GM13976 (cell line): ENCODE results near the gene ADGRL2.

Experiments used
- DNase-seq: peaks from one replicate; pipeline ENCODE4 v3.0.0; 2012; ENCODE audit warnings: low spot score
- in situ Hi-C: fragments of 300-500 bp; cut with MboI; formaldehyde crosslinking; loops from one replicate; pipeline ENCODE4 v1.12.0; 2022; ENCODE audit warnings: low sequenced_read_pairs, mixed read lengths, inconsistent platforms; ENCODE audit not compliant: unreplicated experiment
- TF ChIP-seq, protein P1 (sequence below): IDR thresholded peaks from 2 replicates; pipeline ENCODE4 v1.5.1; 2012; ENCODE audit warnings: borderline replicate concordance, mild to moderate bottlenecking; ENCODE audit not compliant: insufficient read depth; ENCODE audit errors: extremely low read depth, missing control alignments, control extremely low read depth

Gene ADGRL2

DNA sequence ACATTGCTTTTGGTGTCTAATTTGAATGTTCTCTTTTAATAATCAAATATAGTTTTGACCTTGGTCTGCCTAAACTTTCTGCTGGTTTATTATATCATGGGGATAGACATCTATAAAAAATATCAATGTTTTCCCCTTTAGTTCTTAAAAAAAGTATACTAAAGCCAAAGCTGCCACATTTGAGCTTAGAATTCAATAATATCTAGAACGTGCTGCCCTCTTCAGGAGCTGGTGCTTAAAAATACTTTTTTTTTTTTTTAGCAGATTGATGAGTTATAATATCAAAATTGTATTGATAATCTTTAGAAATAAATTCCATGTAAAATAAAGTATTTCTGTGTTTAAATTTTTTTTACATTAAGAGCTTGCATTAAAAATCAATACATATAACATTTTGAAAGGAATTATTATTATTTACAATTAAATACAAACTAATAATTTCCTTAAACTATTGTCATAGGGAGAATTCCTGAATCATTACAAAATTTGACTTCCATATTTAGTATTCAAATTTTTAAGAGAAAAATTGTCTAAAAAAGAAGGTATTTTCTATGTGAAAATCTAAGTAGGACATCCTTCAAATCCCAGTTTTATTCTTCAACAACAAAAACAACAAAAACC lies 40.1 kb upstream of the ADGRL2 start:
- no peak for DNase-seq
- in situ Hi-C loops = no loop called here
- TF ChIP-seq, protein P1, sequence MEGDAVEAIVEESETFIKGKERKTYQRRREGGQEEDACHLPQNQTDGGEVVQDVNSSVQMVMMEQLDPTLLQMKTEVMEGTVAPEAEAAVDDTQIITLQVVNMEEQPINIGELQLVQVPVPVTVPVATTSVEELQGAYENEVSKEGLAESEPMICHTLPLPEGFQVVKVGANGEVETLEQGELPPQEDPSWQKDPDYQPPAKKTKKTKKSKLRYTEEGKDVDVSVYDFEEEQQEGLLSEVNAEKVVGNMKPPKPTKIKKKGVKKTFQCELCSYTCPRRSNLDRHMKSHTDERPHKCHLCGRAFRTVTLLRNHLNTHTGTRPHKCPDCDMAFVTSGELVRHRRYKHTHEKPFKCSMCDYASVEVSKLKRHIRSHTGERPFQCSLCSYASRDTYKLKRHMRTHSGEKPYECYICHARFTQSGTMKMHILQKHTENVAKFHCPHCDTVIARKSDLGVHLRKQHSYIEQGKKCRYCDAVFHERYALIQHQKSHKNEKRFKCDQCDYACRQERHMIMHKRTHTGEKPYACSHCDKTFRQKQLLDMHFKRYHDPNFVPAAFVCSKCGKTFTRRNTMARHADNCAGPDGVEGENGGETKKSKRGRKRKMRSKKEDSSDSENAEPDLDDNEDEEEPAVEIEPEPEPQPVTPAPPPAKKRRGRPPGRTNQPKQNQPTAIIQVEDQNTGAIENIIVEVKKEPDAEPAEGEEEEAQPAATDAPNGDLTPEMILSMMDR = no peak

DNA sequence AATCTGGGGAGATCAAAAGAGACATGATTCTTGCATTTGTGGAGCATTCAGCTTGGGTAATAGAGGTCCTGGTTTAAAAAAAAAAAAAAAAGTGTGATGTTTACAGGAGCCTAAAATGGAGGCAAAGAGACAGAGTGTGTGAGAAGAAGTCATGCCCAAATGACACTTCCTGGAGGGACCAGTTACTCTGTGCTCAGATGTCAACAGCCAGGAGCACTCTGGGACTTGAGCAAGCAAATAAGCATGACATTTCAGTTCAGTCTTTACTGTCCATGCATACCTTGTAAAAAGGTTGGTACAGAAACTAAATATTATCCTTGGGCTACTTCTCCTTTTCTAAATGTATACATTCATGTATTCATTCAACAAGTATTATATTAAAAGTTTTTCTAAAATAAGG lies 25.2 kb upstream of the ADGRL2 start:
- in situ Hi-C loops = no loop called here
- TF ChIP-seq, protein P1 = no peak
- DNase-seq = no peak

DNA sequence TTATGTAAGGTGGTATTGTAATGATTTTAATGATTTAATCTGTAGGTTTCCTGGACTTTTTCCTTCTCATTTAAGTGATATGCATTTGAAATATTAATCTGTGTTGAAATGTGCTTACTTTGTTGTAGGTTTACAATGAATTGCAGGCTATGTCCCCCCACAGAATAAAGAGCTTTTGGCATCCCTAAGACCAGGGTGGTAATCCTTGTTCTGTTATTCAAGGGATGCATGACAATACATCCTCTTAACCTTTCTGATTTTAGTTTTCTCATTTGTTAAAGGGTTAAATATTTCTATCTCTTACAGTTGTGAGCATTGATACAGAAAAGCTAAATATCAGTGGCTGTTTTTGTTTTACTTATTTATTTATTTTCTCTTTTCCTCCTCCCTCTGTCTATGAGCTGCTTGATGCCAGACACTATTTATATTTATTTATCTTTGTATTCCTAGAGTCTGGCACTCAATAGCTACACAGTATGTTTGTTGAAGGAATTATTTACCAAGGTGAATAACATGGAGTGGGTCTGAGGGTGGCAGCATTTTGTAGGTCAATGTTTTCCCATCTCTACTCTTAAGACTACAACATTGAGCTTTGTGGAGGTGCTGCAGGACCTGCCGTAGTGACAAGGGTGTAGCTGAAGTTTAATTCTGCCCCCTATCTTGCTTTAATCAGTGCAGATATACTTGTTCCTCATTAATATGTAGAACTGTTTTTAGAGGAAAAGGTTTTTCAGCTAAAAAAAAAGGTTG lies 19.9 kb upstream of the ADGRL2 start:
- no peak for DNase-seq
- TF ChIP-seq, protein P1 = no peak
- in situ Hi-C loops = no loop called here

DNA sequence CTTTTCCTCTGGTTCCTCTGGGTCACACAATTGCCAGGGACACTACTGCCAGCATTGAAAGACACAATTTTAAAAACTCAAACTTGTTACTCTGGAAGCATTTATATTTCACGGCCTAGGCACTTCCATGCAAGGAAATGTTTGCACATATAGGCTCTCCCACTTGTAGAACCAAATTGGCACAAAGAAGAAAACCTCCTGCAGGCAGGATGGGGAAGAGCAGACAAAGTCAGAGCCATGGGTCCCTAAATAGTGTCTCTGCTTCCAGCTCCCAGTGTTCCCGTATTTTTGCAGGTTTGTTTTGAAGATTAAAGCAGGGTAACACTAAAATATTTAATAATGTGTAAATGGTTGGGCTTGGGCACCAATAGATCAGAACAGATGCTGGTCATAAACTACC lies 19.0 kb upstream of the ADGRL2 start:
- in situ Hi-C loops = no loop called here
- DNase-seq = no peak
- TF ChIP-seq, protein P1 = no peak

DNA sequence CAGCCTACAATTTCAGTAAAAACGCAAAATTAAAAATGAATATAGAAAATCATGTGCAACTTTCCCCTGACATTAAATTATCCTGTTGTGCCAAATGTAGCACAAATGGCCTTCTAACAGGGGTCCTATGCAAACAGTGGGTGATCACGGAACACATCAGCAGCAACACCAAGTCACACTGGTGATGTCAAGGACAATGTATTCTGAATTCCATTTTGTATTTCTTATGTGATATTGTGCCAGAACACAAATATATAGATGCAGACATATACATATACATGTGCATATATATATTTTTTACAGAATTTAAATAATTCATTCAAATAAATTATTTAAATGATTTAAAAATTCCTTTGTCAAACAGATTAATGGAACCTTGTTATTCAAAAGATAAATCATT lies 8.6 kb upstream of the ADGRL2 start:
- no peak for DNase-seq
- in situ Hi-C loops = no loop called here
- TF ChIP-seq, protein P1 = no peak

DNA sequence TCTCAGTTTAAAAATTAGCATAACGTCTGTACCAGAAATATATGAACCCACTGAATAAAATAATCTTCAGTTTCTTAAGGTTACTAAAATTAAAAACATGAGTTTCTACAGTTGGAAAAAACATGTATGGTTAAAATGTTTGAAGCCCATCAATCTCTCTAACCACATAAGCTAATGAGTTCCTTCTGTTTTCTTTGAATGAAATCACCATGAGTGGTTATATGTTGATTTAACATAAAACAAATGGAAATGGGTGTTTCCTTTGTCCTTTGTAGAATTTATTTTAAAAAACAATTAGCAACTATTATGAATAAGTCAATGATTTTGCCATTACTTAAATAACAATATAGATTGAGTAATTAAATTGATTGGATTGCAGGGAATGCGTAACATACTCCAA lies 3.0 kb upstream of the ADGRL2 start:
- no peak for DNase-seq
- TF ChIP-seq, protein P1 = no peak
- in situ Hi-C loops = no loop called here
